Activated CD4-positive, CD25-positive, alpha-beta regulatory T cell (primary cell): Measurements from ENCODE around the gene CFAP100.

Source experiments
- DNase-seq, 4 experiments: peaks; one replicate each; lab custom pipeline; 2025; lab: John Stamatoyannopoulos, UW

The CFAP100 gene

DNA sequence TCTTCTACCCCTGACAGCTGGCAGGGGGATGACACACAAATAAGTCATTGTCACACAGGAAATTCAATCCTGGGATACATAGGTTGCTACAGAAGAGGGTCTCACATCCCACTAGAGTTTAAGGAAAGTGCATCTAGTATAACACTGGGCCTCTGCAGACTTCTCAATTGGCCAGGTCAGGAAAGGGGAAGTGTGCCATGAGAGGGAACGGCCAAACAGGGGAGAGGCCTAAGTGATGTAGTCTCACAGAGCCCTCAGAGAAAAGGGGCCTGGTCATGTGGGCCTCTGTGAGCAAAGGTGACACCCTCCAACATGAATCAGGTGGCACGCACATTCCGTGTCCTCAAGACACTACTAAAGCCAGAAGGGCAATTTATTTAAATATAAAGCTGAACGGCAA, 69.8 kb downstream of the CFAP100 start:
- DNase-seq: no peak

DNA sequence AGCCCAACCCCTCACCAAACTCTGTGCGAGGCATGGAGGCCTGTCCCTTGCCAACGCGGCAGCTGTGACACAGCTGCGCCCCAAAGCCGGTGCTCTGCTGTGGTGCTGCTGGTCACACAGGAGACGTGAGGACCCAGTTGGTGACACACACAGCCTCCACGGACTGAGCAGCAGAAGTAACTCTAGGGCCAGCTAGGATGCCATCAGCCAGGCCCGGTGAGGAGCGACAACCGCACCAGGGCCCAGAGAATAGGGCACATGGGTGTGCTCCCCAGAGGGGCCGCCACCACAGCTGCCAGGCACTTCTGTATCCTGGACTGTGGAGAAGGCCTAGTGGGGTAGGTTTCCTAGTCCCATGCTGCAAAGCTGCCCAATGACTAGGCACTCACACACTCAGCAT, 70.3 kb downstream of the CFAP100 start:
- no peak for DNase-seq

DNA sequence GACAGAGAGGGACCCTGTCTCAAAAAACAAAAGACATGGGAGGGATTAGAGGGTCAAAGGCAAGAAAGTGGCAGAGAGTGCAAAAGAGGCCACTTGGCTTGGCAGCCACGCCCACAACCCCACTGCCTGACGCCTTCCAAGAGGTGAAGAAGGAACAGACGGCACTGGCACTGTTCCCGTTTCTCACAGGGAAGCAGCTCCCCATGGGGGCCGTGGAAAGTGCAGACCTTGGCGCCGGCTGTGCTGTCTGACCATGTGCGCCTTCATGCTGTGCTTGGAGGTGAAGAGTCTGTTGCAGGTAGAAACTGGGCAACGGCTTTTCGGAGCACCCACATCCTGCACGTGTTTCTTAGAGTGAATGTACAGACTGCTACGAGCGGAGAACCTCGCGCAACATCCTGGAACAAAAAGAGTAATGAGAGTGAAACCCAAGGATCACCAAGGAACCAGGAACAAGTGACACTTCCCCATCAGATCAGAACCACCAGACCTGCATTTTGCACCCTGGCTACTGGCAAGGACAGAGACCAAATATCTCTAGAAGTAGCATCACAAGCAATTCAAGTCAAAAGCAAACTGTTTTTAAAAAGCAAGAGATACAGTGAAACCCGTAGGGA, 71.3 kb downstream of the CFAP100 start:
- DNase-seq: no peak

DNA sequence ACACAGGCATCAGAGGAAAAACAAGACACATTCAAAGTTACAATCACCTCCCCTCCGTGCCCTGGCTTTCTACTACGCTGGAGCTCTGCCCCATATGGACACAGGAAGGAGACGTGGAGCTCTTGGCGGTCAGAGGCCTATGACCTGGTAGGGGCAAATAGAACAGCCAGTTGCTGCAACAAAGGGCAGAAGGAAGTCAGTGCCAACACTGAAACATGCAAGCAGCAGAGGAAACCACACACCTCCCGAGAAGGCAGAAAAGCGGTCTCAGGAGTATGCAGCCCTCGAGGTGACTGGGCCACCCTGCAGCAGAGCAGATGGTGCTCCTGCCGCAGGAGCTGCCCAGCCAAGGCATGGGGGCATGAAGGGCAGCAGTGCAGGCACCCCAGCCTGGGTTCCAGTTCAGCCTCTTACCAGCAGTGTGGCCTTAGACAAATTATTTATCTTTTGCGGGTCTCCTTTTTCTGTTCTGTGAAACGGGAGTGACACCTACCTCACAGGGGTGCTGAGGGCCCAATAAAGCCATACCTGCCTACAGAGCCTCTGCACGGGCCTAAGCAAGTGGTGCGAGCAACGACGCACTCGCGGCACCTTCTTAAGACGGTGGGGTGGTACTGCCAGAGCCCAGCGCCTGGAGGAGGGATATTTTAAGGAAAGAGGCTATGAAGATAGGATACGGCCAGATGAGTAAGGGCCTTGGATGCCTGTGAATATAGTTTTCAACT, 72.3 kb downstream of the CFAP100 start:
- no peak for DNase-seq

DNA sequence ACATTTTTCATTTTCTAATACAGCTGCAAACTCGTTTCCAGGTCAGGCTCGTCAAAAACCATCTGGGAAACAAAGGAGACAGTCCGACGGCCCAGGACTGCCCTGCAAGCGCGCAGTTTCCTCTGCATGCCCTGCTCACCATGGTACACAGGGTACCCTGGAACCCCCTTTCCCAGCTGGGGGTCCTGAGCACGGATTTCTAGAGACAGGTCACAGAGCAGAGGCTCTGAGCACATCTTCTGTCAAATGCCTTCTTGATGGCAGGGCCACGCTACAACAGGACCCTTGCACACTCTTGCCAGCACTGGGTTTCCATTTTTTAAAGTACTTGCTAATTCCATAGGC, 72.9 kb downstream of the CFAP100 start:
- no peak for DNase-seq

DNA sequence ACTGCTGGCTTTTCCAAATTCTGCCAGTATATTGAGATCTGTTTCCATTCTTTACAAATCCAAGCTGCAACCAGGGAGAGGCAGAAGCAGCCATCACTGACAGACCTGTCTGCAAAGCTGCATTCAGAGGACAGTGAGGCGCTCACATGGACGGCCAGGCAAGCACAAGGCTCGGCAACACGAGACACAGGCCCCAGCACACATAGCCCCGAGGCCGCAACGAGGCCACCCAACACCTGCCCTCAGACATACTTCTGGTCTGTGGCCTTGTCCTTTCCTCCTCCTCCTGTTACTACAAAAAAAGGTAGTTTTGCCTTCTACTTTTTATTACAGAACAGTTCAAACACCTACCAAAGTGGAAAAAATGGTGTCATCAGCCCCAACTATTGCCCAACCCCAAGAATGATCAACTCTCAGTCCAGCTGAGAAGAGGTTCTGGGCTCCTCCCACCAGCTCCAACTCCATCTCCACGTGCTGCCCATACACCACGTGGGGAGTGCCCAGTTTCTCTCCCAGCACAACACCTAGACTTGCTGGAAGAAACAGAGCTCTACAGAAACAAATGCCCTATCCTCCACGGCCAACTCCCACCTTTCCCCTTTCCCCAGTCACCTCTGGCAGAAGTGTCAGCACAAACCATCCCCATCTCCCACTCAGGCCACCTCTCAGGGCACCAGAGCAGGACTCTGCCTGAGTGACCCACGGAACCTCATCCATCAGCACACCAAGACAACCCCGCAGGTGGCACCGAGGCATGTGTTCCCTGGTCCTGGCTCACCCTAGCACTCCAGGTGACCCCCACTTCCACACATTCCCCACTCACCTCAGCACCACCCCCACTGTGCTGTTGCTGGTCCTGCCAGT, 73.6 kb downstream of the CFAP100 start:
- no peak for DNase-seq

DNA sequence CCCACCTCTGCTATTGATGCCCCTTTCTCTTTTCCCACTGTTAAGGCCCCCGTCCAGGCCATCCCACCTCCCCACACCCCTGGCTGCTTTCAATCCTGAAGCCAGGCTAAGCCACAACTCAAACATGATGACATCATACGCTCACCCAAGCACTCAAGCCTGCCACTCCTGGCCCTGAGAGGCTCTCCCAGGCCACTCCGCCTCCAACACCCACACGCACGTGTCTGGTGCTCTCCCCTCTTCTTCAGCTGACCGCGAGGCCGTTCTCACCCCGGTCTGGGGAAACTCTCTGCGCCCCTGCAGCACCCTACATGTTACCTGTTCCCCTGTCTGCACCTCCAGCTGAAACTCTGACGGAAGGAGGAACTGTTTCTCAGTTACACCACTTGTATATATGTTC, 74.8 kb downstream of the CFAP100 start:
- no peak for DNase-seq

DNA sequence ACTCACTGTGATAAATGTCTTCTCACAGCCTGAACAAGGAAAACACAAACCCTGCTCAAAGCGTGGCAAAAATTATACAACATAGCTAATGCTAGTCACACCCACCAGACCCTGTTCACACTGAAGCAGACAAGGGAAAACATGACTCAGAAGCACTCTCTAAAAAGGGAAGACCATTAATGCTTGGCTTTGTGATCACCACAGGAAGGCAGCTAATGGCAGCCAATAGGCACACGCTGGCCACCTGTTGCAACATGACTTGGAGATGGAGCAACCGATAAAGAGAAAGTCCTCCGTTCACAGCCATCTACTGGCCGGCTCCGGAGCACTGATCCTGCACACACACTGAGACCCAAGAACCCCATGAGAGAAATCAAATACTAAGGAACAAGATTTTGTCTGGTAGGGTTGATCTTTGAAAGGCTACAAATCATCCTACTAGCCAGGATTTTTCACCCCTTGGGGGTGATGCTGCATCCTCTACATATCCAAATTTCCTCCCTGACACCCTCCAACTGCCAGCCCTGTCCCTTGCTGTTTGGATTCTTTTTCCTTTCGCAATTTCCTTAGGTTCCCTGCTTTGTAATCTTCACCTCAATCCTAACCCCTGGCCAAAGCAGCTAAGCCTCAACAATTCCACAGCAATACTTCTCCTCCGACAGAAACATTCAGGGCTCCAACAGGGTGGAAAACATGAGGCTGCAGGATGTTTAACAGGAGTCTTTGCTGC, 77.7 kb downstream of the CFAP100 start:
- no peak for DNase-seq

DNA sequence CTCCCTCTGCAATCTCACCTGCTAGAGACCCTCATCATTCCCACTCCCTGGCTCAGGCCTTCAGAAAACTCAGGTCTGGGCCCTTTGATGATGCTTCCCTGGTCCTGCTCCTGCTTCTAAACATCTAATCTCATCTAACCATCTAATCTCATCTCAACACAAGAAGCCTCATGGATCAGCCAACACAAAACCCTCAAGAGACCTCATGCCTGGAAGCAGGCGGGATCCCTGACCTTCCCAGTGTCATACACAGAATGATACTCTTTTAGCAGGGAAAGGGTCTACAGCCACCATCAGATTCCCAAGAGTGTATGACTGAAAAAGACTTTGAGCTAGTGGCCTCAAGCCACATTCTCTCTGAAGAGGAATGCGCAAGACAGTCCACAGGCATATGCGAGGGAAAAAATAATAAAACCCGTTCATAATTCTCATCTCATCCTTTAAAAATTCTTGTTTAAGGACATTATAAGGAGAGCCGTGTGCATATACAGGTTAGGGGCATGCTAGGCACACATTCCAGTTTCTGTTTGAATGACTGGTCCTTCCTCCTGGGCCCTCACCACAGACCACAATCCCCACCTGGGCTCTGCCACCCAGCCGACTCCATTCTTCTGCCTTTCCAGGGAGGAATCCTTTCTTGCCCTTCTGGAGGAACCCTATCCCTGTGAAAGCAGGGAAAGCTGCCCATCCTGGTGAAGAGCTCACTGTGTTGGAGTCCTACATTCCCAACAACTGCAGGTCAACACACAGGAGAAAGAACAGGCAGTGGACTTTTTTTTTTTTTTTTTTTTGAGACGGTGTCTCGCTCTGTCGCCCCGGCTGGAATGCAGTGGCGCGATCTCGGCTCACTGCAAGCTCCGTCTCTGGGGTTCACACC, 78.8 kb downstream of the CFAP100 start:
- no peak for DNase-seq

DNA sequence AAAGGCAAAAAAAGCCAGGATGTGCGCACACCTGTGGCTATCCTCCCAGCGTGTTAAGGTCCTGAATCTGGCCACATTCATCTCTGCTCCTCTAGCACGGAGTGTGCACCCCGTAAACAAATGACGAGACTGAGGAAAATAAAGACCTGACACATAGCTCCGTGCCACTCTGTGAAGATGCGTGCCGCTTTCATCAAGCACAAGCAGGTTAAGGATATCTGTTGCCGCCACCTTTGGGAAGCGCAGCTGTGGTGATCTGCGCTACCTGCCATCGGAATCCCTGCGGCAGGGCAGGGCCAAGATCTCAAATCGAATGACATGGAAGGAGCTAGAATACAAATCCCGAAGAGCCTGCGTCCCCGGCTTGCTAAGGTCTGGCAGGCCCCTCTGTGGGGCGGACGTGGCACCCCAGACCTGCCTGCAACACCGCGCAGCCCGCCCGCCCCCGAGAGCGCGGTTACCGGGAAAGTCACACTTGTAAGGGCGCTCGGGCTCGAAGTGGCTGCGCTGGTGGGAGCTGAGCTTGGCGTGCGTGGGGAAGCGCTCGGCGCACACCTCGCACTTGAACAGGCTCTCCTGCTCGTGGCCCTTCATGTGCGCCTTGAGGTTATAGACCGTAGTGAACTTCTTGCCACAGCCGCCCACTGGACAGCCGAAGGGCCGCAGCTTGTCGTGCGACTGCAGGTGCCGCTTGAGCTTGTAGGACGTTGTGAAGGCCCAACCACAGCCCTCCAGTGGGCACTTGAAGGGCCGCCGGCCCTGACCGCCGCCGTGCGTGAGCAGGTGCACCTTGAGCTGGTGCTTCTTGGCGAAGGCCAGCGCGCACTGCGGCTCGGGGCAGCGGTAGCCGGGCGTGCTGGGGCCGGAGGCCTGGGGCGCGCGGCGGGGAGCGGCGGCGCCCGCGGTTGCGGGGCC, 80.0 kb downstream of the CFAP100 start:
- peak in 1 of 4 experiments; percentile 16 for DNase-seq

DNA sequence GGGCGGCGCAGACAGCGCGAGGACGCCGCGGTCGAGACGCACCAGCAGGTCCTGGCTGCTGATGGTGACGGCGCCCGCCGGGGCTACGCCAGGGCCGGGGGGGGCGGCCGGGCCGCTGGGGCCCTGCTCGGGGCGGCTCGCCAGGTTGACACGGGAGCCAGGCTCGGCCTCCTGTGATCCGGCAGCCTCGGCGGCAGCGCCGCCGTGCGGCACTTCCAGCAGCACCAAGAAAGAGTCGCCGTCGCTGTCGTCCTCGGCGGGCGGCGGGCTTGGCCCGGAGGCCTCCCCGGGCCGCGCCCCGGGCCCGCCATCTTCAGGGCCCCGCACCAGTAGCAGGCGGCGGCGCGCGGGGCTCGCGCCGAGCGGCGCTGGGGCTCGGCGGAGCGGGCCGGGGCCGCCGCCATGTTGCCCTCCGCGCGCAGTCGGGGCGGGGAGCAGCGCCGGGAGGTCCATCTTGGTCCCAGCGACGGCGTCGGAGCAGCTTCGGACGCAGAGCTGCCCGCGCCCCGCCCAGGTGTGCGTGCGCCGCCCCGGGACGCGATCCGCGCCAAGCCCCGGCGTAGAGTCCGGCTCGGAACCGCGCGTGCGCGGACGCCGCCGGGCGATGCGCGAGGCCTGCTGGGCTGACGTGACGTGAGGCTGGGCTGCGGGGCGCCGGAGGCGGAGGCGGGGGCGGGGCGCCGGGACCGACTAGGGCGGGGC, 80.9 kb downstream of the CFAP100 start, which contains the start of gene ZXDC:
TSS of gene ZXDC (minus strand) at position 479 of the 702 bp plus-strand sequence. CDS start at position 453, 26 bp downstream.
- DNase-seq: peak; percentile 80 to 94 (median 86)

DNA sequence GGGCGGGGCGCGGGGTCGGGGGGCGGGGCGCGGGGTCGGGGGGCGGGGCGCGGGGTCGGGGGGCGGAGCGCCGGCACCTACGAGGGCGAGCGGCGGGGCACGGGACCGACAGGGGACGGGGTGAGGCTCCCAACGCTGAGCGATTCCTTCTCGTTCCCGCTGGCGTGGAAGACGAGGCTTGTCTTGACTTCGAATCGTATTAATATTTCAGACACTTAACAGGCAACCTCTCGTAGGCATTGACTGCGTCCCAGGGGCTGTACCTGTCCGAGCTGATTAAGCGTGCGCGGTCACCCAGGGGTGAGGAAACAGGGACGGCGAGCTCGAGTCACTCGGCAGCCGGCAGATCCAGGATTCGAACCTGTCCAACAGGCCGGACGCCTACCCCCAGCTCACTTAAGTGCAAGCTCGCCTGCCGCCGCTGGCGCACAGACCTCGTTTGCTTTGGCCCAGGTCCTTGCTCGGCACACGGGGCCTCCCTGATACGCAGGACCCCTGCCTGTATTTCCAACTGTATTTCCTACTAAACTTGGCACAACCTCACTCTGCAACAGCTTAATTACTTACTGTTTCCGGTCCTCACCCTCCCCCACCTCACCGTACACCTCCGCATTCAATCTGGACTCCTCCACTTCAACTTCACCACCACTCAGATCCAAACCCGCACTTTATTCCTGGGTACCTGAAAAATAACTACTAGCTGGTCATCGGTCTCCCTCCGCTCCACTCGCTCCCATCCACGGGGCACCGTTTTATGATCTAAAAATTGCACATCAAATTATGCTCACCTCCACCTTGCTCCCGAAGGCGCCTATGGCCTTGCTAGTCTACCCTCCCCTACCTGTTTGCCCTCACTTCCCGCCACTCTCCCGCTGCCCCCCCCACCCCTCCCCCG, 81.7 kb downstream of the CFAP100 start:
- peak in 1 of 4 experiments; percentile 43 for DNase-seq

DNA sequence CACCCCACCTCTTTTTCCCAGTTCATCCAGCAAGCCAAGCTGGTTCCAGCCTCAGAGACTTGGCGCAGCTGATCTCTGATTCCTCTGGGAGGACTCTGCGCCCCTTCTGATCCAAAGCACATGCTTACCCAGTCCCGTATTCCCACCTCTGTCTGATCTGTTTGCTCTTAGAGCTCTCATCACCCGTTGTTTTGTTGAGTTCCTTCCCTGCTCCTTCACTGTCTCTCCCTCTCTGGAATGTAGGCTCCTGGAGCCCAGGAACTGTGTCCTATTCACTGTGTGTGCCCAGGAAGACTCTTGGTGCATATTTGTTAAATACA, 82.3 kb downstream of the CFAP100 start:
- DNase-seq: no peak

DNA sequence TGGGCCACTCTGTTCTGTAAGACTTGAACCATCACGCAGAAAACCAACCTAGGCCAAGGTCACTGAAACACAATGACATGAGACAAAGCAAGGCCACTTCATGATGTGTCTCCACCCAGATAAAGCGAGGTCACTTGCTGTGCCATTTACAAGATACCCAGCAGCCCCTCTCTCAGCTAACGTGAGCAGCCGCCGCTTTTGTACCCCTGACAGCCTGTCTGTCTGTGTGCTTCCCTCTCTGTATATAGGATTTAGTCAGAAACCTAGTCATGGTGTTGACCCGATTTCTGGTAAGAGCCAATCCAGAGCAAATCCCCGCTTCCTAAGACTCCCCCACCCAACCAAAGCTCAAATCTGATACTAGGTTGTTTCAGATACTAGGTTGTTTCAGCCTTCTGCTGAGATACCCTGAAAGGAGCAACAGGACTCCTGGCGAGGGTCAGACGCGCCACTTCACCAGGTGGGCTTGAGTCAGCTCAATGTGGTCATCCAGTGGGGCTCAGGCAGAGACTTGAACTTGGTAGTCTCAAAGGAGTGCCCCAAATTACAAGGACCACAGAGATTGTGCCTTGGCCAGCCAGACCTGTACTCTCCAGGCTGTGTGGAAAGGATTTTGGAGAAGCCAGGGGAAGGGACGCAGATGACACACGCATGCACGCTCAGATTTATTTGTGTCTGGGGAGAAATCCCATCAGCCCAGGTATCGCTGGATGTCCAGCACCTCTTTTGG, 84.0 kb downstream of the CFAP100 start:
- no peak for DNase-seq

DNA sequence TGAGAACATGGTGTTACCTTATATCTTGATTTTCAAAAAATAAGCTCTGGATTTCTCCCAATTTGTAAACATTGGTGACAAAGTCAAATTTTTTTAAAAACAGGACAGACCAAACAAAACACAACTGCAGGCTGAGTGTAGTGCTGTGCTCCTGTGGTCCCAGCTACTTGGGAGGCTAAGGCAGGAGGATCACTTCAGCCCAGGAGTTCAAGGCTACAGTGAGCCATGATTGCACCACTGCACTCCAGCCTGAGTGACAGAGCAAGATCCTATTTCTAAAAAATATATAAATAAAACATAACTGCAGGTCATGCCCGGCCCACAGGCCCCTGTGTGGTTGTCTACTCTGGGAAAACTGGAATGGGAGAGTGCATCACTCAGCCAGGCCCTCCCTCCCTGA, 84.9 kb downstream of the CFAP100 start:
- DNase-seq: no peak

DNA sequence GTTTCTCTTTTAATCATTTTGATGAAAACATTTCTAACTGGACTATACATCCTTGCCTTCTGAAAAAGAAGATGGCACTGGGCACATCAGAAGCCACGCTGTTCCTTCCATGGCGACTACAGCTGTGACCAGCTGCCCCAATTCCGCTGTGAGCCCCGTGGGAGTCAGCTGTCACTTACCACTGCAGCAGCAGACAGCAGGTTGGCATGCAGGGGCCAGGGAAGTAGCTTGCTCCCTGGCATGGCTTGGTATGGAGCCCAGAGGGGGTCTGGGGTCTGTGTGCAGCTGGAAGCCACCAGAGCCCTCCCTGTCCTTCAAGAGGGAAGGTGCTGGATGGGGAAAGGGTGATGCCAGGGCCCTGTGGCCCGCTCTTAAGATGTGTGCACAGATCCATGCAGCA, 85.5 kb downstream of the CFAP100 start:
- DNase-seq: no peak

DNA sequence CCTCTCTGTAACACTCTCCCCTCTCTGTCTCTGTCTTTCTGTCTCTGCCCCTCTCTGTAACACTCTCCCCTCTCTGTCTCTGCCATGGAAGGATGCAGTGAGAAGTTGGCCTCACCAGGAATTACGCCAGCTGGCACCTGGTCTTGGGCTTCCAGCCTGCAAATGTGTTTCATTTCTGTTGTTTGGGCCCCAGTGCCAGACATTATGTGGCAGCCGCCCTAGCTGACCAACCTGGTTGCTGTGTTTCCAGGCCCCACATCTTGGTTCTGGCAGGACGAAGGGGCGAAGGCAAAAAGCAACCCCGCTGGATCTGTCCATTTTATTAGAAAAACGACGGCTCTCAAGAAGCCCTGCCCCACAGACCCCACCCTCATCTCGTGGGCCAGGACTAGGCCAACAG, 86.2 kb downstream of the CFAP100 start:
- DNase-seq: no peak
